GM12872 (cell line): ENCODE results near the gene PHYH.

ENCODE experiments used
- TF ChIP-seq, protein P1 (sequence below): IDR thresholded peaks from 3 replicates; pipeline ENCODE4 v1.5.1; 2011; ENCODE audit warnings: low read depth, mild to moderate bottlenecking, low read length, moderate library complexity; ENCODE audit not compliant: insufficient read depth

Gene PHYH

DNA sequence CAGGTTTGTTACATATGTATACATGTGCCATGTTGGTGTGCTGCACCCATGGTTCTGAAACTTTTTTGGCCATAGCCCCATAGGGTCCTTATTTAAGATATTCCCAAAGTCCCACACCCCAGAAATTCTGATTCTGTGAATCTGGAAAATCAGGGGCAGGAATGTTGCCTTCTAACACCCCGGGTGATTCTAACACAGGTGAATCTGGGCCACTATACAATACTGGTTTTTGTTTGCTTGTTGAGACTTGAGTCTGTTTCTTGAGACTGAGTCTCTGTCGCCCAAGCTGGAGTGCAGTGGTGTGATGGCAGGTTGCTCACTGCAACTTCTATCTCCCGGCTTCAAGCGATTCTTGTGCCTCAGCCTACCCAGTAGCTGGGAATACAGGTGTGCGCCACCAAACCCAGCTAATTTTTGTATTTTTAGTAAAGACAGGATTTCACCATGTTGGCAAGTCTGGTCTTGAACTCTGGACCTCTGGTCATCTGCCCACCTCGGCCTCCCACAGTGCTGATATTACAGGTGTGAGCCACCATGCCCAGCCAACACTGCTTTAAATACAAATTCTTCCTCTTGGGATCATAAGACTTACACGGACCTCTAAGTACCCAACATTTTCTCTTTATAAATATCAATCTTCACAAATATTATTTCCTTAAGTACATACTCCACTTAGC lies 16.9 kb upstream of the PHYH start:
- TF ChIP-seq, protein P1, sequence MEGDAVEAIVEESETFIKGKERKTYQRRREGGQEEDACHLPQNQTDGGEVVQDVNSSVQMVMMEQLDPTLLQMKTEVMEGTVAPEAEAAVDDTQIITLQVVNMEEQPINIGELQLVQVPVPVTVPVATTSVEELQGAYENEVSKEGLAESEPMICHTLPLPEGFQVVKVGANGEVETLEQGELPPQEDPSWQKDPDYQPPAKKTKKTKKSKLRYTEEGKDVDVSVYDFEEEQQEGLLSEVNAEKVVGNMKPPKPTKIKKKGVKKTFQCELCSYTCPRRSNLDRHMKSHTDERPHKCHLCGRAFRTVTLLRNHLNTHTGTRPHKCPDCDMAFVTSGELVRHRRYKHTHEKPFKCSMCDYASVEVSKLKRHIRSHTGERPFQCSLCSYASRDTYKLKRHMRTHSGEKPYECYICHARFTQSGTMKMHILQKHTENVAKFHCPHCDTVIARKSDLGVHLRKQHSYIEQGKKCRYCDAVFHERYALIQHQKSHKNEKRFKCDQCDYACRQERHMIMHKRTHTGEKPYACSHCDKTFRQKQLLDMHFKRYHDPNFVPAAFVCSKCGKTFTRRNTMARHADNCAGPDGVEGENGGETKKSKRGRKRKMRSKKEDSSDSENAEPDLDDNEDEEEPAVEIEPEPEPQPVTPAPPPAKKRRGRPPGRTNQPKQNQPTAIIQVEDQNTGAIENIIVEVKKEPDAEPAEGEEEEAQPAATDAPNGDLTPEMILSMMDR = no peak

DNA sequence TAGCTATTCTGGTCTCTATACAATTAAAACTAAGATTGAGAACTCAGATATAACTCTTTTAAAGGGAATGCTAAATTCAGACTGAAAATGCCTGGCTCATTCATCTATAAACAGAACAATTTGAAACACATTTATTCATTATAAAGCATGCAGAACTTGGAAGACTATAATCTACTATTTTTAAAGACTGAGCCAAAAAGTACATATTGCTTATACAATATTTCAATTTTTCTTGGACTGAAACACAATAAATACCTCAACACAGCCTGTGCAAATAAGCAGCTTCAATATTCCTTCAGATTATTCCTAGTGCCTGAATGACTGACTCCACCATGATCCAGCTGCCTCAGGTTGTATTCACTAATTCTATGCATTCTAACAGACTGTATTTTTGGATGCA lies 15.5 kb upstream of the PHYH start:
- TF ChIP-seq, protein P1 = no peak

DNA sequence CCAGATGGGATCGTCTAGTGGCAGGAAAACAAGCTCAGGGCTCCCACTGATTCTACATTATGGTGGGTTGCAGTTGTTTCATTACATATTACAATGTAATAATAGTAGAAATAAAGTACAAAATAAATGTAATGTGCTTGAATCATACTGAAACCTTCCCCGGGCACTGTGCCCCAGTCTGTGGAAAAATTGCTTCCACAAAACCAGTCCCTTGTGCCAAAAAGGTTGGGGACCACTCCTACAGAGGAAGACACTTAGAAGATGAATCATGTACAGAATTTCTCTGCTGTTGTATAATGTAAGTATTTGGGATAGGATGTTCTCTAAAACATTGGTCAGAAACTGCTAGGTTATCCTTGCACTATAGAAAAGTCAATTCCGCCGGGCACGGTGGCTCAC lies 11.3 kb upstream of the PHYH start:
- TF ChIP-seq, protein P1 = no peak

GRCh38 chr10:13310518-13311176 lies 10.8 kb upstream of the PHYH start:
- TF ChIP-seq, protein P1 = no peak

DNA sequence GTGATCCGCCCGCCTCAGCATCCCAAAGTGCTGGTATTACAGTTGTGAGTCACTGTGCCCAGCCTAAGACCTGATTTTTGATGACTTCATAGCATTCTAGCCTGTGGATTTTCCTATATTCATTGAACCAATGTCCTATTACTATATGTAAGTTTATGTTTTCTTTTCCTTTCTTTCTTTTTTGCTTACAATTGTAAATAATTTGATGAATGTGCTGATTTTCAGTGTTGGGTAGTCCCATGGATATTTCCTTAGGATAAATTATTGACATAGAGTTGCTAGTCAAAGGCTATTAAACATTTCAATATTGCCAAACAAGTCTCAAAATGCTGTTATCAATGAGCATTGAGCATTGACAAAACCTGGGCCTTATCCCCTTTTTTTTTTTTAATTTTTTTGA lies 9.9 kb upstream of the PHYH start:
- TF ChIP-seq, protein P1 = no peak

GRCh38 chr10:13308096-13308495 lies 8.2 kb upstream of the PHYH start:
- TF ChIP-seq, protein P1 = no peak

GRCh38 chr10:13306103-13306502 lies 6.2 kb upstream of the PHYH start:
- TF ChIP-seq, protein P1 = no peak
